HPDE6-E6E7 (cell line): ENCODE data around the gene NKX3-2.
"Not testable (repeated sequence)": the region's sequence is repeated elsewhere in the genome, so short reads cannot be mapped to it uniquely, and the experiment has no call there.

ENCODE experiments used
- DNase-seq: peaks from one replicate; pipeline ENCODE4 v3.0.0; 2011; ENCODE audit warnings: missing footprints; ENCODE audit errors: extremely low spot score

Gene NKX3-2

GRCh38 chr4:13543839-13544605, at the start of gene NKX3-2:
Gene NKX3-2, minus strand, starts transcription at chr4:13544508. Its CDS starts 94 bp downstream, at chr4:13544414.
- DNase-seq: no peak

GRCh38 chr4:13592220-13592619, 47.9 kb upstream of the NKX3-2 start:
- no peak for DNase-seq

- no peak for DNase-seq
Measured at GRCh38 chr4:13590766-13591165, 46.5 kb upstream of the NKX3-2 start.

- no peak for DNase-seq
Measured at GRCh38 chr4:13588954-13589353, 44.6 kb upstream of the NKX3-2 start.

- no peak for DNase-seq
Measured at GRCh38 chr4:13584481-13584880, 40.2 kb upstream of the NKX3-2 start.

- no peak for DNase-seq
Measured at GRCh38 chr4:13580036-13580435, 35.7 kb upstream of the NKX3-2 start.

GRCh38 chr4:13577660-13578059, 33.4 kb upstream of the NKX3-2 start:
- no peak for DNase-seq

GRCh38 chr4:13570916-13571315, 26.6 kb upstream of the NKX3-2 start:
- no peak for DNase-seq

- DNase-seq: no peak
Measured at GRCh38 chr4:13567125-13567524, 22.8 kb upstream of the NKX3-2 start.

- no peak for DNase-seq
Measured at GRCh38 chr4:13562876-13563275, 18.6 kb upstream of the NKX3-2 start.

GRCh38 chr4:13561673-13562072, 17.4 kb upstream of the NKX3-2 start:
- DNase-seq: no peak

- not testable (repeated sequence) for DNase-seq
Measured at GRCh38 chr4:13560111-13560510, 15.8 kb upstream of the NKX3-2 start.

- no peak for DNase-seq
Measured at GRCh38 chr4:13559413-13559812, 15.1 kb upstream of the NKX3-2 start.

GRCh38 chr4:13558881-13559280, 14.6 kb upstream of the NKX3-2 start:
- DNase-seq: no peak

GRCh38 chr4:13555325-13555724, 11.0 kb upstream of the NKX3-2 start:
- no peak for DNase-seq

- no peak for DNase-seq
Measured at GRCh38 chr4:13553081-13553480, 8.8 kb upstream of the NKX3-2 start.

- DNase-seq: peak; percentile 71
Measured at GRCh38 chr4:13548984-13549546, 4.8 kb upstream of the NKX3-2 start.

- DNase-seq: no peak
Measured at GRCh38 chr4:13548059-13548983, 4.0 kb upstream of the NKX3-2 start.

GRCh38 chr4:13547485-13548041, 3.3 kb upstream of the NKX3-2 start:
- no peak for DNase-seq

- DNase-seq: no peak
Measured at GRCh38 chr4:13546941-13547484, 2.7 kb upstream of the NKX3-2 start.

GRCh38 chr4:13546142-13546940, 2.0 kb upstream of the NKX3-2 start:
- DNase-seq: no peak
